Panc1 (cell line): ENCODE results near the gene TULP3. TPM values are rescaled to one million over a fixed set of nuclear protein-coding genes. Genes with fewer than 3 reads are reported as not detected.

Experiments used
- ATAC-seq: fragments of 200-7000 bp; cut with Tn5 transposase; 2 replicates; pipeline ENCODE4 v1.9.1; 2020; ENCODE audit warnings: mild to moderate bottlenecking, moderate library complexity
- BruUV-seq: library from RNA; stranded (reverse); fragments of 400-500 nt; replicated peaks from 2 replicates; lab custom pipeline; 2021; lab: Mats Ljungman, UMichigan
- CTCF ChIA-PET: fragments of 300-600 bp; sonication (Branson Sonifier 250); formaldehyde crosslinking; loops from one replicate; lab custom pipeline; 2022; ENCODE audit warnings: antibody characterized with exemption; lab: Charles Lee
- POLR2A ChIA-PET: fragments of 300-600 bp; sonication (Branson Sonifier 250); formaldehyde crosslinking; loops from one replicate; lab custom pipeline; 2022; ENCODE audit warnings: antibody characterized with exemption; lab: Charles Lee
- DNase-seq: peaks from one replicate; pipeline ENCODE4 v3.0.0-alpha.2; 2010; ENCODE audit warnings: low read depth, low spot score
- H3K27ac ChIP-seq: 2 replicates; pipeline ENCODE4 v1.5.1; 2011; ENCODE audit warnings: mild to moderate bottlenecking, low read length, inconsistent platforms
- H3K27me3 ChIP-seq: fragments of 200-500 bp; sonication (Bioruptor generic); 2 replicates; pipeline ENCODE4 v1.6.0; 2014; ENCODE audit warnings: low read length, inconsistent platforms; ENCODE audit not compliant: control insufficient read depth, insufficient read depth
- H3K36me3 ChIP-seq: fragments of 200-500 bp; sonication (Bioruptor generic); 2 replicates; pipeline ENCODE4 v1.5.1; 2014; ENCODE audit warnings: inconsistent platforms, mild to moderate bottlenecking, low read length, moderate library complexity; ENCODE audit not compliant: control insufficient read depth, insufficient read depth
- H3K4me1 ChIP-seq: 2 replicates; pipeline ENCODE4 v1.5.1; 2011; ENCODE audit warnings: inconsistent platforms, mild to moderate bottlenecking, low read length, moderate library complexity; ENCODE audit not compliant: control insufficient read depth, insufficient read depth
- H3K4me3 ChIP-seq, 2 experiments: 2 replicates each; pipeline ENCODE4 v1.5.1; 2011 to 2012; ENCODE audit warnings: low read depth in 2 of 2, low read length in 2 of 2, mild to moderate bottlenecking in 2 of 2, inconsistent platforms in 1 of 2, moderate library complexity in 1 of 2
- H3K9me3 ChIP-seq: fragments of 200-500 bp; sonication (Bioruptor generic); 2 replicates; pipeline ENCODE4 v1.5.1; 2014; ENCODE audit warnings: low read depth, mild to moderate bottlenecking, inconsistent platforms, low read length, moderate library complexity; ENCODE audit not compliant: control insufficient read depth, insufficient read depth
- POLR2AphosphoS5 ChIP-seq: IDR thresholded peaks from 2 replicates; pipeline ENCODE4 v1.6.1; 2012; ENCODE audit warnings: mild to moderate bottlenecking, low read depth, low read length, moderate library complexity
- SIN3A ChIP-seq: IDR thresholded peaks from 2 replicates; pipeline ENCODE4 v1.6.1; 2012; ENCODE audit warnings: low read depth, mild to moderate bottlenecking, low read length, moderate library complexity, borderline replicate concordance; ENCODE audit not compliant: insufficient read depth
- TCF7L2 ChIP-seq: IDR thresholded peaks from 2 replicates; pipeline ENCODE4 v1.6.1; 2011; ENCODE audit warnings: mild to moderate bottlenecking, low read depth, low read length, inconsistent platforms
- in situ Hi-C: cut with HindIII; loops from 2 replicates; pipeline ENCODE4 v1.10.0; 2016; ENCODE audit warnings: low sequenced_read_pairs, low pct_unique_long_range_greater_than_20kb
- intact Hi-C: fragments of 100-400 bp; cut with micrococcal nuclease; formaldehyde crosslinking; loops from one replicate; pipeline ENCODE4 v1.10.0; 2022; ENCODE audit not compliant: unreplicated experiment
- total RNA-seq: library from RNA; stranded (reverse); gene quantifications from one replicate; pipeline ENCODE4 v1.2.1, GENCODE V29; 2021; ENCODE audit not compliant: unreplicated experiment
- TF ChIP-seq, protein P1 (sequence below): fragments of 450-650 bp; IDR thresholded peaks from 2 replicates; pipeline ENCODE4 v1.5.1; 2017; ENCODE audit warnings: mild to moderate bottlenecking
- TF ChIP-seq, protein P2 (sequence below), 2 experiments: IDR thresholded peaks; 2 replicates each; pipeline ENCODE4 v1.6.1; 2011 to 2012; ENCODE audit warnings: low read depth in 2 of 2, control low read depth in 1 of 2, low read length in 1 of 2, mild to moderate bottlenecking in 1 of 2, moderate library complexity in 1 of 2; ENCODE audit not compliant: insufficient read depth in 1 of 2

Gene TULP3
- total RNA-seq, 1 experiment from 2014 or later = 29.3 TPM

DNA sequence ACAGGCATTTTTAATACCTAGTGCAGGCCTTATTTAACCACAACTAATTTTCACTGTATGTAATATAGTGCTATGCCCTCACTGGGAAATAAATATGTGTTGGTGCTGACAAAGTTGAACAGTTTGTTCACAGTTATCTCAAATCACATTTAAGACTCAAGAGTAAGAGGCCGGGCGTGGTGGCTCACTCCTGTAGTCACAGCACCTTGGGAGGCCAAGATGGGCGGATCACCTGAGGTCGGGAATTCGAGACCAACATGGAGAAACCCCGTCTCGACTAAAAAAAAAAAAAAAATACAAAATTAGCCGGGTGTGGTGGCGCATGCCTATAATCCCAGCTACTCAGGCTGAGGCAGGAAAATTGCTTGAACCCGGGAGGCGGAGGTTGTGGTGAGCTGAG lies 45.6 kb downstream of the TULP3 start:
- Histone ChIP-seq H3K4me3 (no peak overlapping the region), H3K27ac (no peak overlapping the region), H3K9me3 (no peaks in the 10 kb centered on the region), H3K36me3 (peaks cover 8% of the 10 kb centered on the region), H3K27me3 (no peaks in the 10 kb centered on the region), H3K4me1 (no peaks in the 10 kb centered on the region)
- POLR2A ChIA-PET = no interaction called here
- in situ Hi-C loops (no loop called here), intact Hi-C loops (no loop called here)
- no peak for ATAC-seq
- no peak for DNase-seq
- CTCF ChIA-PET = interaction anchor here (0.7 kb wide), 1 partner anchor 82 kb away, joined by 4 read pairs; no protein-coding TSS in a partner anchor
- TF ChIP-seq POLR2AphosphoS5 (no peak), SIN3A (no peak), TCF7L2 (no peak)
- TF ChIP-seq, protein P1, sequence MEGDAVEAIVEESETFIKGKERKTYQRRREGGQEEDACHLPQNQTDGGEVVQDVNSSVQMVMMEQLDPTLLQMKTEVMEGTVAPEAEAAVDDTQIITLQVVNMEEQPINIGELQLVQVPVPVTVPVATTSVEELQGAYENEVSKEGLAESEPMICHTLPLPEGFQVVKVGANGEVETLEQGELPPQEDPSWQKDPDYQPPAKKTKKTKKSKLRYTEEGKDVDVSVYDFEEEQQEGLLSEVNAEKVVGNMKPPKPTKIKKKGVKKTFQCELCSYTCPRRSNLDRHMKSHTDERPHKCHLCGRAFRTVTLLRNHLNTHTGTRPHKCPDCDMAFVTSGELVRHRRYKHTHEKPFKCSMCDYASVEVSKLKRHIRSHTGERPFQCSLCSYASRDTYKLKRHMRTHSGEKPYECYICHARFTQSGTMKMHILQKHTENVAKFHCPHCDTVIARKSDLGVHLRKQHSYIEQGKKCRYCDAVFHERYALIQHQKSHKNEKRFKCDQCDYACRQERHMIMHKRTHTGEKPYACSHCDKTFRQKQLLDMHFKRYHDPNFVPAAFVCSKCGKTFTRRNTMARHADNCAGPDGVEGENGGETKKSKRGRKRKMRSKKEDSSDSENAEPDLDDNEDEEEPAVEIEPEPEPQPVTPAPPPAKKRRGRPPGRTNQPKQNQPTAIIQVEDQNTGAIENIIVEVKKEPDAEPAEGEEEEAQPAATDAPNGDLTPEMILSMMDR = no peak
- TF ChIP-seq, protein P2, sequence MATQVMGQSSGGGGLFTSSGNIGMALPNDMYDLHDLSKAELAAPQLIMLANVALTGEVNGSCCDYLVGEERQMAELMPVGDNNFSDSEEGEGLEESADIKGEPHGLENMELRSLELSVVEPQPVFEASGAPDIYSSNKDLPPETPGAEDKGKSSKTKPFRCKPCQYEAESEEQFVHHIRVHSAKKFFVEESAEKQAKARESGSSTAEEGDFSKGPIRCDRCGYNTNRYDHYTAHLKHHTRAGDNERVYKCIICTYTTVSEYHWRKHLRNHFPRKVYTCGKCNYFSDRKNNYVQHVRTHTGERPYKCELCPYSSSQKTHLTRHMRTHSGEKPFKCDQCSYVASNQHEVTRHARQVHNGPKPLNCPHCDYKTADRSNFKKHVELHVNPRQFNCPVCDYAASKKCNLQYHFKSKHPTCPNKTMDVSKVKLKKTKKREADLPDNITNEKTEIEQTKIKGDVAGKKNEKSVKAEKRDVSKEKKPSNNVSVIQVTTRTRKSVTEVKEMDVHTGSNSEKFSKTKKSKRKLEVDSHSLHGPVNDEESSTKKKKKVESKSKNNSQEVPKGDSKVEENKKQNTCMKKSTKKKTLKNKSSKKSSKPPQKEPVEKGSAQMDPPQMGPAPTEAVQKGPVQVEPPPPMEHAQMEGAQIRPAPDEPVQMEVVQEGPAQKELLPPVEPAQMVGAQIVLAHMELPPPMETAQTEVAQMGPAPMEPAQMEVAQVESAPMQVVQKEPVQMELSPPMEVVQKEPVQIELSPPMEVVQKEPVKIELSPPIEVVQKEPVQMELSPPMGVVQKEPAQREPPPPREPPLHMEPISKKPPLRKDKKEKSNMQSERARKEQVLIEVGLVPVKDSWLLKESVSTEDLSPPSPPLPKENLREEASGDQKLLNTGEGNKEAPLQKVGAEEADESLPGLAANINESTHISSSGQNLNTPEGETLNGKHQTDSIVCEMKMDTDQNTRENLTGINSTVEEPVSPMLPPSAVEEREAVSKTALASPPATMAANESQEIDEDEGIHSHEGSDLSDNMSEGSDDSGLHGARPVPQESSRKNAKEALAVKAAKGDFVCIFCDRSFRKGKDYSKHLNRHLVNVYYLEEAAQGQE (IDR thresholded peaks at IDR 0.05; ENCODE audit: insufficient read depth in 1 of 2, low read depth in 2 of 2, low read length in 1 of 2) = no peak
- no TSS peak for BruUV-seq

DNA sequence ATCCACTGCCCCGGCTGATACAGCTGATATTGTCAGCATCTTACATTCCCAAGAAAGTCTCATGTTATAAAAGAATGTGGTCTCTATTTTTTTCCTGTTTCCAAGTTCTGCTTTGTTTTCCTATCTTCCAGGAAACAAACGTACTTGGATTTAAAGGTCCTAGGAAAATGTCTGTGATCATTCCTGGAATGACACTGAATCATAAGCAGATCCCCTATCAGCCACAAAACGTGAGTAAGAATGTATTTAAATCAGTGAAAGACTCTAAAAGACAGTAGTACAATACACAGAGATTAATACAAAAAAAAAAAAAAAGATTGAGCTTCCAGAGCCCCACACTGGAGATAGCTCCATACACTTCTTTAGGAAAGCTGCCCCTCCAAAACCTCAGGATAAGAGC lies 46.8 kb downstream of the TULP3 start:
- no TSS peak for BruUV-seq
- CTCF ChIA-PET = no interaction called here
- H3K4me1 ChIP-seq = no peaks in the 10 kb centered on the region
- H3K36me3 ChIP-seq = peaks cover 8% of the 10 kb centered on the region
- H3K9me3 ChIP-seq = no peaks in the 10 kb centered on the region
- no peaks in the 10 kb centered on the region for H3K27me3 ChIP-seq
- intact Hi-C loops (no loop called here), in situ Hi-C loops (no loop called here)
- POLR2A ChIA-PET = no interaction called here
- H3K27ac ChIP-seq = no peak overlapping the region
- TF ChIP-seq, protein P2 (IDR thresholded peaks at IDR 0.05; ENCODE audit: insufficient read depth in 1 of 2, low read depth in 2 of 2, low read length in 1 of 2) = no peak
- TF ChIP-seq TCF7L2 (no peak), POLR2AphosphoS5 (no peak), SIN3A (no peak)
- TF ChIP-seq, protein P1 = no peak
- no peak for DNase-seq
- H3K4me3 ChIP-seq = no peak overlapping the region
- ATAC-seq = no peak
